OCI-LY7 (cell line): ENCODE measurements around the gene ELF1. TPM values are rescaled to one million over a fixed set of nuclear protein-coding genes. Genes with fewer than 3 reads are reported as not detected.

Source experiments
- BruUV-seq: library from RNA; stranded (reverse); fragments of 400-500 nt; replicated peaks from 2 replicates; lab custom pipeline; 2021; lab: Mats Ljungman, UMichigan
- CTCF ChIA-PET: fragments of 300-600 bp; sonication (Branson Sonifier 250); formaldehyde crosslinking; loops from one replicate; lab custom pipeline; 2022; ENCODE audit warnings: antibody characterized with exemption; ENCODE audit not compliant: unreplicated experiment; lab: Charles Lee
- POLR2A ChIA-PET: fragments of 300-600 bp; sonication (Branson Sonifier 250); formaldehyde crosslinking; loops from one replicate; lab custom pipeline; 2022; ENCODE audit warnings: antibody characterized with exemption; lab: Charles Lee
- DNase-seq: peaks from one replicate; pipeline ENCODE4 v3.0.0-alpha.2; 2015; ENCODE audit warnings: low spot score
- H2AFZ ChIP-seq: fragments of 200-600 bp; sonication (generic), shearing (Covaris generic); 2 replicates; pipeline ENCODE4 v1.6.1; 2014; ENCODE audit warnings: mild to moderate bottlenecking, antibody characterized with exemption, low read length, moderate library complexity
- H3K27ac ChIP-seq: fragments of 200-600 bp; sonication (generic); 2 replicates; pipeline ENCODE4 v1.5.1; 2014; ENCODE audit warnings: mixed run types, low read depth, mild to moderate bottlenecking, moderate library complexity, low read length, inconsistent platforms; ENCODE audit not compliant: poor library complexity, severe bottlenecking
- H3K36me3 ChIP-seq: fragments of 200-600 bp; sonication (generic); 2 replicates; pipeline ENCODE4 v1.6.1; 2014; ENCODE audit warnings: mild to moderate bottlenecking, antibody characterized with exemption, low read length, moderate library complexity, mixed read lengths; ENCODE audit not compliant: insufficient read depth
- H3K4me1 ChIP-seq: fragments of 200-600 bp; sonication (generic); 2 replicates; pipeline ENCODE4 v1.5.1; 2014; ENCODE audit warnings: mild to moderate bottlenecking, low read length; ENCODE audit not compliant: insufficient read depth, poor library complexity, severe bottlenecking
- H3K4me2 ChIP-seq: fragments of 200-600 bp; sonication (generic); 2 replicates; pipeline ENCODE4 v1.6.1; 2014; ENCODE audit warnings: mild to moderate bottlenecking, low read length
- H3K4me3 ChIP-seq: fragments of 200-600 bp; sonication (generic); 2 replicates; pipeline ENCODE4 v1.5.1; 2014; ENCODE audit warnings: mild to moderate bottlenecking, low read depth, low read length; ENCODE audit not compliant: poor library complexity, severe bottlenecking
- H3K79me2 ChIP-seq: fragments of 200-600 bp; sonication (generic); 2 replicates; pipeline ENCODE4 v1.6.1; 2016; ENCODE audit warnings: low read depth, mild to moderate bottlenecking, low read length, moderate library complexity, mixed read lengths; ENCODE audit not compliant: insufficient read depth
- H3K9me2 ChIP-seq: fragments of 200-600 bp; sonication (generic); 2 replicates; pipeline ENCODE4 v1.6.1; 2016; ENCODE audit warnings: mild to moderate bottlenecking, low read length, mixed read lengths; ENCODE audit not compliant: insufficient read depth
- H3K9me3 ChIP-seq: fragments of 200-600 bp; sonication (generic); 2 replicates; pipeline ENCODE4 v1.6.1; 2014; ENCODE audit warnings: mild to moderate bottlenecking, mixed run types, low read length, mixed read lengths
- H4K20me1 ChIP-seq: fragments of 200-600 bp; sonication (generic); 2 replicates; pipeline ENCODE4 v1.6.1; 2014; ENCODE audit warnings: mild to moderate bottlenecking, antibody characterized with exemption, low read length, moderate library complexity, mixed read lengths; ENCODE audit not compliant: insufficient read depth
- EZH2phosphoT487 ChIP-seq: fragments of 200-600 bp; sonication (generic); IDR thresholded peaks from 2 replicates; pipeline ENCODE4 v1.6.1; 2018; ENCODE audit warnings: low read depth, borderline replicate concordance, mild to moderate bottlenecking, mixed run types, antibody characterized with exemption, low read length, moderate library complexity, mixed read lengths
- intact Hi-C: fragments of 100-400 bp; cut with micrococcal nuclease; formaldehyde crosslinking; loops from one replicate; pipeline ENCODE4 v1.10.0; 2022; ENCODE audit not compliant: unreplicated experiment
- total RNA-seq, 2 experiments: library from RNA; depleted of rRNA in 1 of 2; stranded (reverse); fragments of >200 nt in 1 of 2; shearing (Covaris generic) in 1 of 2; gene quantifications; 2 replicates each; pipeline ENCODE4 v1.2.3, GENCODE V29; 2014 to 2022
- TF ChIP-seq, protein P1 (sequence below): fragments of 200-600 bp; sonication (generic); conservative IDR thresholded peaks from 2 replicates; pipeline ENCODE4 v1.5.1; 2014; ENCODE audit warnings: mild to moderate bottlenecking, antibody characterized with exemption, low read length, moderate library complexity, mixed read lengths

The ELF1 gene
- total RNA-seq, 2 experiments from 2014 or later = 111 to 248 TPM

DNA sequence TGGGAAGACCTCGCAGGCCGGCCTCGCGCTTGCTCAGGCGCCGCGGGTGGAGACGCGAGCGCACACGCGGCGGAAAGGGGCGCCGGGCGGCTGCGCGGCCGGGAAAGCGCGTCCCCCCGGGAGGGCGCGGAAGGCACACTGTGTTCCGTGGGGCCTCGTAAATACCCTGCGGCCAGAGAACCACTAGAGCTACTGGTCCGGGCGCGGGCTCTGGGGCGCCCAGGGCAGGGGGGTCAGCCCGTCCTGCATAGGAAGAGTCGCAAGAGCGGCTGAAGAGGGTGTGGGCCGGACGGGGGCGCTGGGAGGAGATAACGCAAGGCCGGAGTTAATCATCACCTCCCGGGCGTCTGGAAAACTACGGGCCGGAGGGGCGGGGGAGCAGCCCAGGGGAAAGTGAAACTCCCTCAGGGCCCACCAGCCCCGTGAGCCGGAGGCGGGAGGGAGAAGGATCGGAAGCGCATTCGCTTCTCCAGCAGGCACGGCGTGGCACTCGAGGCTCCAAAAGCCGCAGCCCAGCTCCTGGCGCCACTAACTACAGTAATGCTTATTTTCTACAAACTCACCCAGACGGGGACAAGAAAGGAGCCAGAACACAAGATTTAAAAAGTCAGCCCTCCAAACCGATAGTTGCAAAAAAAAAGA is 41.1 kb upstream of the ELF1 start:
- H3K9me3 ChIP-seq = no peaks in the 10 kb centered on the region
- H3K27ac ChIP-seq = peak overlapping the region; percentile 83
- peak overlapping the region; percentile 70; the same call in 1 of the 2 replicates for H2AFZ ChIP-seq
- intact Hi-C loops = loop anchor here (1.0 to 5.0 kb wide), 8 partner anchors 41 to 442 kb away; partner anchors contain the start of genes ELF1, KBTBD6 and NAA16
- peak; percentile 88 for DNase-seq
- ChIA-PET POLR2A (interaction anchor here (0.5 to 3.0 kb wide), 14 partner anchors 41 to 400 kb away, joined by 3 to 23 read pairs (median 4); partner anchors contain the start of gene ELF1), CTCF (no interaction called here)
- peaks cover 85% of the 10 kb centered on the region for H3K79me2 ChIP-seq
- no peaks in the 10 kb centered on the region for H3K9me2 ChIP-seq
- no TSS peak for BruUV-seq
- H3K4me2 ChIP-seq = peak overlapping the region; percentile 86
- peaks cover 59% of the 10 kb centered on the region for H3K4me1 ChIP-seq
- peaks cover 14% of the 10 kb centered on the region; the same call in 1 of the 2 replicates for H3K36me3 ChIP-seq
- H3K4me3 ChIP-seq = peak overlapping the region; percentile 74
- no peak for TF ChIP-seq EZH2phosphoT487
- TF ChIP-seq, protein P1, sequence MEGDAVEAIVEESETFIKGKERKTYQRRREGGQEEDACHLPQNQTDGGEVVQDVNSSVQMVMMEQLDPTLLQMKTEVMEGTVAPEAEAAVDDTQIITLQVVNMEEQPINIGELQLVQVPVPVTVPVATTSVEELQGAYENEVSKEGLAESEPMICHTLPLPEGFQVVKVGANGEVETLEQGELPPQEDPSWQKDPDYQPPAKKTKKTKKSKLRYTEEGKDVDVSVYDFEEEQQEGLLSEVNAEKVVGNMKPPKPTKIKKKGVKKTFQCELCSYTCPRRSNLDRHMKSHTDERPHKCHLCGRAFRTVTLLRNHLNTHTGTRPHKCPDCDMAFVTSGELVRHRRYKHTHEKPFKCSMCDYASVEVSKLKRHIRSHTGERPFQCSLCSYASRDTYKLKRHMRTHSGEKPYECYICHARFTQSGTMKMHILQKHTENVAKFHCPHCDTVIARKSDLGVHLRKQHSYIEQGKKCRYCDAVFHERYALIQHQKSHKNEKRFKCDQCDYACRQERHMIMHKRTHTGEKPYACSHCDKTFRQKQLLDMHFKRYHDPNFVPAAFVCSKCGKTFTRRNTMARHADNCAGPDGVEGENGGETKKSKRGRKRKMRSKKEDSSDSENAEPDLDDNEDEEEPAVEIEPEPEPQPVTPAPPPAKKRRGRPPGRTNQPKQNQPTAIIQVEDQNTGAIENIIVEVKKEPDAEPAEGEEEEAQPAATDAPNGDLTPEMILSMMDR = peak; percentile 72
- H4K20me1 ChIP-seq = no peaks in the 10 kb centered on the region

DNA sequence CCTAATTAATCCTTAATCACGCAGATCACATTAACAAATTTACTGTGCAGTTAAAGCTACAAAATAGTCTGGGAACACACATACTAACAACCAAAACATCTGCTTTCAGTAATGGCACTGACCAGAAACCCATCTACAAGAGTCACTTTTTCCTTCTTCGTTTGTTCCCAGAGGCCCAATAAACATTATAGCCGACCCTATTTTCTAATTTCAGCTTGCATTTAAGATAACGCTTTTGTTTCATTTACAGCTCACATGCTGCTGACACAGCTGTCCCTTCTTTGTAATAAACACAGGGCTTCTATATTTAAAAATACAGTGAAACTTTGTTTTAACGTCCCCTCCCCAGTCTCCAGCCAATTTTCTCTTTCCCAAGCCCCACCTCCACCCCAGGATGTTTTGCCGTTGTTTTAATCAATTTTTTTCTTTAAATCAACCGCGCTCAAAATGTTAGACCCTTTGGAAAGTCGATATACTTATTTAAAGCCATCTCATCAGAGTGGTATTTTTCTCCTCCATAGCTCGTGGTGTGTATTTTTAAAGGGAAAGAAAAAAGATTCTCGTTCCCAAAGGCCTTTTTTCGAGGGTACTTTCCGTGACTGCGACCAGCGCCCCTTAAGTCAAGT is 40.5 kb upstream of the ELF1 start:
- Histone ChIP-seq H2AFZ (peak overlapping the region; percentile 70; the same call in 1 of the 2 replicates), H3K27ac (peak overlapping the region; percentile 83), H3K36me3 (peaks cover 7% of the 10 kb centered on the region; the same call in 1 of the 2 replicates), H3K4me2 (peak overlapping the region; percentile 86), H4K20me1 (no peaks in the 10 kb centered on the region), H3K9me2 (no peaks in the 10 kb centered on the region), H3K9me3 (no peaks in the 10 kb centered on the region), H3K79me2 (peaks cover 87% of the 10 kb centered on the region), H3K4me1 (peaks cover 63% of the 10 kb centered on the region), H3K4me3 (peak overlapping the region; percentile 74)
- CTCF ChIA-PET = no interaction called here
- no peak for TF ChIP-seq EZH2phosphoT487
- TF ChIP-seq, protein P1 = no peak
- BruUV-seq = no TSS peak
- intact Hi-C loops = loop anchor here (1.0 to 5.0 kb wide), 8 partner anchors 40 to 443 kb away; partner anchors contain the start of genes ELF1, KBTBD6 and NAA16
- peak; percentile 43 for DNase-seq
- POLR2A ChIA-PET = interaction anchor here (0.5 to 3.0 kb wide), 15 partner anchors 13 to 401 kb away, joined by 3 to 23 read pairs (median 3); partner anchors contain the start of gene ELF1
